ENCODE results near the gene CCDC158. TPM values are rescaled to one million over a fixed set of nuclear protein-coding genes. Genes with fewer than 3 reads are reported as not detected.

CCDC158 gene
- total and polyA plus RNA-seq, 10 of the 15 experiments (the other 5 are each of a cell fraction or from before 2014, with no cell fraction given): not detected

- ChIA-PET POLR2A (no interaction called here), RAD21 (ENCODE audit: unreplicated experiment) (no interaction called here), SMC1A (ENCODE audit: uncharacterized antibody, unreplicated experiment) (interaction anchor here (0.6 kb wide), 1 partner anchor 417 kb away, joined by 3 read pairs; no protein-coding TSS in a partner anchor), CTCF (no interaction called here)
- intact Hi-C loops (cut with micrococcal nuclease; ENCODE audit: unreplicated experiment): no loop called here
- no peak for ATAC-seq
- H2AFZ ChIP-seq (ENCODE audit: control insufficient read depth, low read depth, low read length): no peak overlapping the region
- DNase-seq (ENCODE audit: low read depth, low spot score): no peak
- H3K79me2 ChIP-seq (ENCODE audit: control insufficient read depth, insufficient read depth, low read length): no peaks in the 10 kb centered on the region
- no peak overlapping the region for H3K9ac ChIP-seq (ENCODE audit: control insufficient read depth, insufficient read depth, low read length)
- FAIRE-seq: no peak
- no peaks in the 10 kb centered on the region for H3K4me1 ChIP-seq (ENCODE audit: control insufficient read depth, insufficient read depth, low read length)
- no peaks in the 10 kb centered on the region for H3K36me3 ChIP-seq (ENCODE audit: control insufficient read depth in 2 of 2, insufficient read depth in 2 of 2, low read length in 1 of 2)
- H4K20me1 ChIP-seq (ENCODE audit: control insufficient read depth, insufficient read depth): no peaks in the 10 kb centered on the region
- H3K4me3 ChIP-seq: no peak overlapping the region
- H3K9me3 ChIP-seq (replicated peaks; ENCODE audit: control insufficient read depth, insufficient read depth, low read length): peaks cover 5% of the 10 kb centered on the region; the same call in 2 of the 3 replicates
- TF ChIP-seq ZBTB33 (IDR thresholded peaks at IDR 0.05) (no peak), NR2F1 (conservative IDR thresholded peaks at IDR 0.05) (no peak), MLLT1 (IDR thresholded peaks at IDR 0.05) (no peak), BRCA1 (IDR thresholded peaks at IDR 0.05; ENCODE audit: low read depth, low read length) (no peak), PBX3 (IDR thresholded peaks at IDR 0.05; ENCODE audit: insufficient replicate concordance, low read depth, low read length) (no peak), MEF2B (IDR thresholded peaks at IDR 0.05; ENCODE audit: partially characterized antibody, poor library complexity, severe bottlenecking) (no peak)
- no peak overlapping the region for H3K27ac ChIP-seq (ENCODE audit: control insufficient read depth, insufficient read depth)
- BruUV-seq (replicated peaks): no TSS peak
- in situ Hi-C loops (cut with MboI): no loop called here
- WGBS (ENCODE audit: insufficient coverage, insufficient replicate concordance, low lambda C conversion rate, missing lambda C conversion rate): 23% methylated on average over 3 of the region's 3 CpGs
- H3K4me2 ChIP-seq (ENCODE audit: control insufficient read depth, insufficient read depth): no peak overlapping the region
- no peaks in the 10 kb centered on the region for H3K27me3 ChIP-seq (replicated peaks in 1 of 2; ENCODE audit: control insufficient read depth in 2 of 2, insufficient read depth in 2 of 2, low read length in 1 of 2)
Observed at GRCh38 chr4:76322236-76322635, 98.7 kb downstream of the CCDC158 start.

Measured in GM12878 (cell line).